Measurements from ENCODE around the gene SLC35G1.

SLC35G1 gene

GRCh38 chr10:93947524-93947923, 53.7 kb downstream of the SLC35G1 start:
- DNase-seq (ENCODE audit: low read depth, low spot score) = no peak

DNA sequence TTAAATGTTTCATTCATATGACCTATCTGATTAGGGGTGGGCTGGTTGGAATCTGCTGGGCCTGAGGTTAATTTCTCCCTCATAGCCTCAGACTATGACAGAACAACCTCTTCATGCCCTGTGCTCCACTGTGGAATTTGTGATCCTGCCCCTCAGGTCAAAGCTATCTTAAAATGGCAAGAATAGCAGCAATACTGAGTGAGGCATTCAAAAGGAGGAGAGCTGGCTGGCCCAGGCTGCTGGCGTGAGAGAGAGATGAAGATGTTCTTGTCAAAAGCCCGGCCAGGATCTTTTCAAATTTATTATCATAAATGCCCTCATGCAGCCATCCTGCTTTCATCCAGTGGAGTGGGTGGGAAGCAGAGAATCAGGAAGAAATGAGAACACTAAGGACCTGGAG, 58.1 kb downstream of the SLC35G1 start:
- Histone ChIP-seq H3K9ac (ENCODE audit: insufficient read length) (no peak overlapping the region), H3K36me3 (ENCODE audit: insufficient read depth, low read length) (no peaks in the 10 kb centered on the region), H3K9me3 (ENCODE audit: low read depth, low read length) (no peaks in the 10 kb centered on the region), H3K27ac (no peak overlapping the region), H3K4me3 (no peak overlapping the region)
- no peak for TF ChIP-seq POLR2AphosphoS5 (IDR thresholded peaks at IDR 0.05; ENCODE audit: borderline replicate concordance, low read depth, low read length)
- TF ChIP-seq FOXP2 (optimal IDR thresholded peaks at IDR 0.05; ENCODE audit: control extremely low read depth, extremely low read length, insufficient read depth) = no peak
- TF ChIP-seq EZH2 (IDR thresholded peaks at IDR 0.05) = no peak
- DNase-seq (ENCODE audit: low read depth, low spot score) = no peak

More at GRCh38 chr10:93947524-93947923, 53.7 kb downstream of the SLC35G1 start:
- TF ChIP-seq FOXP2 (optimal IDR thresholded peaks at IDR 0.05; ENCODE audit: control extremely low read depth, extremely low read length, insufficient read depth) = no peak
- no peak for TF ChIP-seq EZH2 (IDR thresholded peaks at IDR 0.05)
- no peak for TF ChIP-seq POLR2AphosphoS5 (IDR thresholded peaks at IDR 0.05; ENCODE audit: borderline replicate concordance, low read depth, low read length)
- no peaks in the 10 kb centered on the region for H3K36me3 ChIP-seq (ENCODE audit: insufficient read depth, low read length)
- no peak overlapping the region for H3K27ac ChIP-seq
- no peak overlapping the region for H3K9ac ChIP-seq (ENCODE audit: insufficient read length)
- H3K4me3 ChIP-seq = no peak overlapping the region
- H3K9me3 ChIP-seq (ENCODE audit: low read depth, low read length) = no peaks in the 10 kb centered on the region
